HEK293T (cell line): ENCODE results near the gene EFNA5.

Source experiments
- CTCF ChIA-PET: fragments of 350-600 bp; formaldehyde crosslinking; extraction: SDS; loops from one replicate; lab custom pipeline; 2021; ENCODE audit warnings: antibody characterized with exemption, inconsistent platforms; lab: Yijun Ruan, JAX
- POLR2A ChIA-PET: fragments of 350-600 bp; formaldehyde crosslinking; extraction: SDS; loops from one replicate; lab custom pipeline; 2020; ENCODE audit warnings: antibody characterized with exemption, inconsistent platforms; lab: Yijun Ruan, JAX
- DNase-seq: peaks from one replicate; pipeline ENCODE4 v3.0.0; 2012; ENCODE audit warnings: mixed read lengths; ENCODE audit errors: extremely low spot score
- ARNT ChIP-seq: fragments of 450-650 bp; IDR thresholded peaks from 2 replicates; pipeline ENCODE4 v1.6.1; 2017; ENCODE audit warnings: mild to moderate bottlenecking
- BHLHE40 ChIP-seq: fragments of 450-650 bp; IDR thresholded peaks from 2 replicates; pipeline ENCODE4 v1.6.1; 2016; ENCODE audit warnings: mild to moderate bottlenecking, moderate library complexity, borderline replicate concordance
- CTBP1 ChIP-seq: fragments of 450-650 bp; IDR thresholded peaks from 2 replicates; pipeline ENCODE4 v1.6.1; 2016; ENCODE audit warnings: borderline replicate concordance
- ELF4 ChIP-seq: fragments of 450-650 bp; IDR thresholded peaks from 2 replicates; pipeline ENCODE4 v1.6.1; 2017; ENCODE audit warnings: antibody characterized with exemption
- FOXA1 ChIP-seq: fragments of 450-650 bp; IDR thresholded peaks from 2 replicates; pipeline ENCODE4 v1.6.1; 2016; ENCODE audit warnings: mild to moderate bottlenecking
- FOXK2 ChIP-seq: fragments of 450-650 bp; IDR thresholded peaks from 2 replicates; pipeline ENCODE4 v1.6.1; 2016; ENCODE audit warnings: mild to moderate bottlenecking
- FOXM1 ChIP-seq: fragments of 450-650 bp; IDR thresholded peaks from 2 replicates; pipeline ENCODE4 v1.6.1; 2017; ENCODE audit warnings: mild to moderate bottlenecking, borderline replicate concordance
- HDGF ChIP-seq: fragments of 450-650 bp; IDR thresholded peaks from 2 replicates; pipeline ENCODE4 v1.6.1; 2017; ENCODE audit warnings: antibody characterized with exemption, borderline replicate concordance
- L3MBTL2 ChIP-seq: fragments of 450-650 bp; conservative IDR thresholded peaks from 2 replicates; pipeline ENCODE4 v1.6.1; 2016; ENCODE audit warnings: mild to moderate bottlenecking
- LEF1 ChIP-seq: fragments of 450-650 bp; IDR thresholded peaks from 2 replicates; pipeline ENCODE4 v1.6.1; 2017; ENCODE audit warnings: mild to moderate bottlenecking, borderline replicate concordance
- NFRKB ChIP-seq: fragments of 450-650 bp; IDR thresholded peaks from 2 replicates; pipeline ENCODE4 v1.6.1; 2016; ENCODE audit warnings: mild to moderate bottlenecking, moderate library complexity
- PKNOX1 ChIP-seq: fragments of 450-650 bp; IDR thresholded peaks from 2 replicates; pipeline ENCODE4 v1.6.1; 2016
- SP1 ChIP-seq: fragments of 450-650 bp; IDR thresholded peaks from 2 replicates; pipeline ENCODE4 v1.6.1; 2017
- SUZ12 ChIP-seq: fragments of 450-650 bp; IDR thresholded peaks from 2 replicates; pipeline ENCODE4 v1.6.1; 2016; ENCODE audit warnings: mild to moderate bottlenecking
- TARDBP ChIP-seq: fragments of 450-650 bp; IDR thresholded peaks from 2 replicates; pipeline ENCODE4 v1.6.1; 2016
- ZNF384 ChIP-seq: fragments of 450-650 bp; IDR thresholded peaks from 2 replicates; pipeline ENCODE4 v1.6.1; 2016

Gene EFNA5

GRCh38 chr5:107590686-107591085 is 80.1 kb downstream of the EFNA5 start:
- no peak for DNase-seq
- TF ChIP-seq ZNF384 (no peak), FOXK2 (no peak), SP1 (no peak), BHLHE40 (no peak), FOXM1 (no peak), FOXA1 (no peak), SUZ12 (no peak), ARNT (no peak), L3MBTL2 (no peak), TARDBP (no peak)
- POLR2A ChIA-PET = no interaction called here
- CTCF ChIA-PET = interaction anchor here (1.3 kb wide), 1 partner anchor 18 kb away, joined by 3 read pairs; no protein-coding TSS in a partner anchor

- DNase-seq = no peak
- POLR2A ChIA-PET = no interaction called here
- TF ChIP-seq ARNT (no peak), PKNOX1 (no peak), LEF1 (no peak), FOXM1 (no peak), SUZ12 (no peak), FOXA1 (no peak), ELF4 (no peak), SP1 (no peak), ZNF384 (no peak), CTBP1 (no peak)
- CTCF ChIA-PET = interaction anchor here (2.7 kb wide), 1 partner anchor 17 kb away, joined by 7 read pairs; no protein-coding TSS in a partner anchor
Observed at GRCh38 chr5:107589520-107590193, 81.1 kb downstream of the EFNA5 start.

GRCh38 chr5:107582625-107583024 is 88.1 kb downstream of the EFNA5 start:
- TF ChIP-seq HDGF (no peak), FOXK2 (no peak), ARNT (no peak), TARDBP (no peak), NFRKB (no peak)
- ChIA-PET POLR2A (no interaction called here), CTCF (interaction anchor here (0.6 to 3.2 kb wide), 4 partner anchors 11 to 87 kb away, joined by 3 to 9 read pairs (median 4); no protein-coding TSS in a partner anchor)
- no peak for DNase-seq

- no peak for DNase-seq
- ChIA-PET POLR2A (no interaction called here), CTCF (interaction anchor here (1.1 to 3.2 kb wide), 2 partner anchors 9 kb away, joined by 3 to 9 read pairs; no protein-coding TSS in a partner anchor)
- TF ChIP-seq BHLHE40 = no peak
- TF ChIP-seq ELF4 = no peak
- TF ChIP-seq FOXK2 = no peak
- TF ChIP-seq ARNT = no peak
- no peak for TF ChIP-seq HDGF
- no peak for TF ChIP-seq TARDBP
- no peak for TF ChIP-seq SP1
- no peak for TF ChIP-seq FOXM1
- no peak for TF ChIP-seq ZNF384
Observed at GRCh38 chr5:107580889-107581820, 89.6 kb downstream of the EFNA5 start.

- TF ChIP-seq ZNF384 (no peak), SUZ12 (no peak), FOXA1 (no peak), ELF4 (no peak), BHLHE40 (no peak), HDGF (no peak)
- DNase-seq = no peak
- ChIA-PET POLR2A (interaction anchor here (1.2 kb wide), 1 partner anchor 90 kb away, joined by 4 read pairs; no protein-coding TSS in a partner anchor), CTCF (no interaction called here)
Observed at GRCh38 chr5:107578051-107578635, 92.6 kb downstream of the EFNA5 start.

- TF ChIP-seq FOXM1 (no peak), ZNF384 (no peak), ARNT (no peak), LEF1 (no peak), BHLHE40 (no peak), SUZ12 (no peak), TARDBP (no peak), NFRKB (no peak), PKNOX1 (no peak), SP1 (no peak), L3MBTL2 (no peak), ELF4 (no peak), FOXA1 (no peak), CTBP1 (no peak), HDGF (no peak), FOXK2 (no peak)
- ChIA-PET CTCF (no interaction called here), POLR2A (interaction anchor here (1.2 kb wide), 1 partner anchor 91 kb away, joined by 4 read pairs; no protein-coding TSS in a partner anchor)
Observed at GRCh38 chr5:107577394-107577950, 93.3 kb downstream of the EFNA5 start.

More at GRCh38 chr5:107577394-107577950, 93.3 kb downstream of the EFNA5 start:
- no peak for DNase-seq
